COLO668 (cell line): Measurements from ENCODE around the gene CEBPE.

ENCODE experiments used
- DNase-seq: peaks from one replicate; lab custom pipeline; 2025; ENCODE audit not compliant: unreplicated experiment; lab: John Stamatoyannopoulos, UW

CEBPE gene

GRCh38 chr14:23104591-23105347 is 14.3 kb downstream of the CEBPE start, which contains the start of gene CIROP:
CIROP (minus strand) TSS chr14:23104989; CDS start chr14:23104920, 69 bp downstream.
- DNase-seq: no peak

- DNase-seq: no peak
Observed at GRCh38 chr14:23104070-23104590, 14.9 kb downstream of the CEBPE start.

- DNase-seq: no peak
Observed at GRCh38 chr14:23103581-23103980, 15.5 kb downstream of the CEBPE start.

- no peak for DNase-seq
Observed at GRCh38 chr14:23102801-23103200, 16.3 kb downstream of the CEBPE start.

- DNase-seq: no peak
Observed at GRCh38 chr14:23101986-23102625, 16.9 kb downstream of the CEBPE start.

- no peak for DNase-seq
Observed at GRCh38 chr14:23101213-23101970, 17.7 kb downstream of the CEBPE start.

GRCh38 chr14:23099212-23099861 is 19.7 kb downstream of the CEBPE start:
- no peak for DNase-seq

GRCh38 chr14:23097786-23098185 is 21.3 kb downstream of the CEBPE start:
- no peak for DNase-seq

- DNase-seq: no peak
Observed at GRCh38 chr14:23095196-23096108, 23.6 kb downstream of the CEBPE start, which contains the start of gene C14orf119. C14orf119 (plus strand) TSS chr14:23095505; CDS start chr14:23097659, 2,154 bp downstream.

- DNase-seq: no peak
Observed at GRCh38 chr14:23094666-23095195, 24.3 kb downstream of the CEBPE start, which contains the start of gene ACIN1. ACIN1 (minus strand) TSS chr14:23095136; CDS start chr14:23095112, 24 bp downstream.

- DNase-seq: no peak
Observed at GRCh38 chr14:23093991-23094665, 24.9 kb downstream of the CEBPE start.

GRCh38 chr14:23093526-23093925 is 25.5 kb downstream of the CEBPE start:
- DNase-seq: no peak

GRCh38 chr14:23093104-23093503 is 26.0 kb downstream of the CEBPE start:
- no peak for DNase-seq

GRCh38 chr14:23091294-23092225 is 27.5 kb downstream of the CEBPE start:
- no peak for DNase-seq

- DNase-seq: no peak
Observed at GRCh38 chr14:23090254-23090636, 28.8 kb downstream of the CEBPE start.

- DNase-seq: no peak
Observed at GRCh38 chr14:23089498-23090253, 29.4 kb downstream of the CEBPE start.

- DNase-seq: no peak
Observed at GRCh38 chr14:23086565-23086964, 32.5 kb downstream of the CEBPE start.
